Measurements from ENCODE around the gene RTN4.

GRCh38 chr2:55000341-55000740 lies 49.9 kb downstream of the RTN4 start:
- TF ChIP-seq POLR2AphosphoS5 (IDR thresholded peaks at IDR 0.05) (no peak), CTCF (IDR thresholded peaks at IDR 0.05) (no peak)
